Sigmoid colon (tissue), 4 donors: Measurements from ENCODE around the gene OGFR.

Experiments used
- EP300 ChIP-seq, 4 donors: sonication (generic); formaldehyde crosslinking; IDR thresholded peaks; one replicate each; pipeline ENCODE4 v1.6.1; 2017; ENCODE audit warnings: antibody characterized with exemption in 4 of 4
- POLR2A ChIP-seq, 2 donors: fragments of 450-650 bp; IDR thresholded peaks; one replicate each; pipeline ENCODE4 v1.6.1; 2016; ENCODE audit warnings: antibody characterized with exemption in 2 of 2, mild to moderate bottlenecking in 2 of 2, moderate library complexity in 2 of 2
- POLR2AphosphoS5 ChIP-seq, 4 donors: sonication (generic); formaldehyde crosslinking; IDR thresholded peaks; one replicate each; pipeline ENCODE4 v1.6.1; 2017; ENCODE audit warnings: antibody characterized with exemption in 4 of 4
- TF ChIP-seq, protein P1 (sequence below), 4 experiments: fragments of 450-650 bp in 3 of 4; fragments of 200-600 bp in 1 of 4; IDR thresholded peaks; one replicate each; pipeline ENCODE4 v1.5.1; 2016 to 2019; ENCODE audit warnings: antibody characterized with exemption in 4 of 4, mild to moderate bottlenecking in 3 of 4, moderate library complexity in 2 of 4

DNA sequence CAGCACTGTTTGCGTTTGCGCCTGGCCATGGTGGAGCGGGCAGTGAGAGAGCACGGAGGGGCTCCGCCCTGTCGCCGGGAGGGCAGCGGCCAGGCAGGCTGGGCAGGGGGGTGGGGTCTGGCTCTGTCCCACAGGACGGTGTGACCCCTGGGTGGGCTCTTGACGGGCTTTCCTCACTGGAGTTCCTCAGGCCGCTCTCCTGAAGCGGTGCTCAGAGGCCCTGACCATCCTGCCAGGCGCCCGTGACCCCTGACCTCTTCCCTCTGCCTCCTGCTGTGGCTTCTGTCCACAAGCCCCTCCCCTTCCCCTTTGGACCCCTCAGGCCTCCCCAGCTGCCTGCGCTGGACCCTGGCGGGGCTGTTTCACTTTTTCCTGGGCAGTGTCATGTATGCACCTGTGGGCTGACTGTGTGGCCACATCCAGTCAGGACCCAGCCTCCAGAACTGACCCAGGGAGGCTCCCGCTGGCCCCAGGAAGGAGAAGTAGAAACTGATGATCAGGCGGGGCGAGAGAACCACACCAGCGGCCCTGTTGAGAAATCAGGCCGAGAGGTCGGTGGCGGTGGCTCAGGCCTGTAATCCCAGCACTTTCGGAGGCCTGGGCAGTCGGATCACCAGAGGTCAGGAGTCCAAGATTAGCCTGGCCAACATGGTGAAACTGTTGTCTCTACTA lies 1.2 kb downstream of the OGFR start:
- TF ChIP-seq POLR2A (IDR thresholded peaks at IDR 0.05) (peak in 1 of 2 donors; percentile 13), POLR2AphosphoS5 (IDR thresholded peaks at IDR 0.05) (no peak), EP300 (IDR thresholded peaks at IDR 0.05) (no peak)
- TF ChIP-seq, protein P1, sequence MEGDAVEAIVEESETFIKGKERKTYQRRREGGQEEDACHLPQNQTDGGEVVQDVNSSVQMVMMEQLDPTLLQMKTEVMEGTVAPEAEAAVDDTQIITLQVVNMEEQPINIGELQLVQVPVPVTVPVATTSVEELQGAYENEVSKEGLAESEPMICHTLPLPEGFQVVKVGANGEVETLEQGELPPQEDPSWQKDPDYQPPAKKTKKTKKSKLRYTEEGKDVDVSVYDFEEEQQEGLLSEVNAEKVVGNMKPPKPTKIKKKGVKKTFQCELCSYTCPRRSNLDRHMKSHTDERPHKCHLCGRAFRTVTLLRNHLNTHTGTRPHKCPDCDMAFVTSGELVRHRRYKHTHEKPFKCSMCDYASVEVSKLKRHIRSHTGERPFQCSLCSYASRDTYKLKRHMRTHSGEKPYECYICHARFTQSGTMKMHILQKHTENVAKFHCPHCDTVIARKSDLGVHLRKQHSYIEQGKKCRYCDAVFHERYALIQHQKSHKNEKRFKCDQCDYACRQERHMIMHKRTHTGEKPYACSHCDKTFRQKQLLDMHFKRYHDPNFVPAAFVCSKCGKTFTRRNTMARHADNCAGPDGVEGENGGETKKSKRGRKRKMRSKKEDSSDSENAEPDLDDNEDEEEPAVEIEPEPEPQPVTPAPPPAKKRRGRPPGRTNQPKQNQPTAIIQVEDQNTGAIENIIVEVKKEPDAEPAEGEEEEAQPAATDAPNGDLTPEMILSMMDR (IDR thresholded peaks at IDR 0.05), result no peak
